GM12873 (cell line): ENCODE data around the gene SLC22A5.

ENCODE experiments used
- CTCF ChIP-seq: IDR thresholded peaks from 2 replicates; pipeline ENCODE4 v1.5.1; 2012; ENCODE audit warnings: low read depth, mild to moderate bottlenecking, moderate library complexity, low read length, control low read depth; ENCODE audit not compliant: insufficient read depth; ENCODE audit errors: missing control alignments

Gene SLC22A5

GRCh38 chr5:132383261-132383660 is 13.8 kb downstream of the SLC22A5 start:
- TF ChIP-seq CTCF: no peak

GRCh38 chr5:132383984-132384383 is 14.5 kb downstream of the SLC22A5 start:
- no peak for TF ChIP-seq CTCF

GRCh38 chr5:132384506-132385050 is 15.1 kb downstream of the SLC22A5 start:
- TF ChIP-seq CTCF: no peak

- peak; percentile 81 for TF ChIP-seq CTCF
These were observed 16.0 kb downstream of the SLC22A5 start for GRCh38 chr5:132385326-132386105.

GRCh38 chr5:132386644-132387286 is 17.3 kb downstream of the SLC22A5 start:
- peak; percentile 97 for TF ChIP-seq CTCF

- TF ChIP-seq CTCF: no peak
These were observed 18.2 kb downstream of the SLC22A5 start for GRCh38 chr5:132387640-132388117.
